ENCODE results near the gene DDX24. TPM values are rescaled to one million over a fixed set of nuclear protein-coding genes. Genes with fewer than 3 reads are reported as not detected.

DDX24 gene
- total RNA-seq, 1 experiment from 2014 or later, result 217 TPM

GRCh38 chr14:94040796-94041195 is 40.2 kb downstream of the DDX24 start:
- Histone ChIP-seq H3K4me3 (ENCODE audit: low read length) (no peak overlapping the region), H3K27ac (ENCODE audit: low read length) (no peak overlapping the region), H3K27me3 (ENCODE audit: low read length) (no peaks in the 10 kb centered on the region), H3K79me2 (ENCODE audit: low read length) (no peaks in the 10 kb centered on the region), H3K9me2 (replicated peaks; ENCODE audit: insufficient read depth, low read length) (no peaks in the 10 kb centered on the region), H4K20me1 (ENCODE audit: insufficient read depth, low read depth, low read length) (peaks cover 5% of the 10 kb centered on the region; the same call in 1 of the 2 replicates), H3K4me1 (ENCODE audit: low read length) (no peaks in the 10 kb centered on the region), H2AFZ (ENCODE audit: low read length) (no peak overlapping the region), H3K9me3 (ENCODE audit: low read length) (no peaks in the 10 kb centered on the region), H3K9ac (ENCODE audit: low read length) (no peak overlapping the region), H3K4me2 (ENCODE audit: low read depth, low read length, poor library complexity, severe bottlenecking) (no peak overlapping the region), H3K36me3 (ENCODE audit: insufficient read depth, low read length) (peaks cover 4% of the 10 kb centered on the region; the same call in 1 of the 2 replicates)
- no peak for DNase-seq

DNA sequence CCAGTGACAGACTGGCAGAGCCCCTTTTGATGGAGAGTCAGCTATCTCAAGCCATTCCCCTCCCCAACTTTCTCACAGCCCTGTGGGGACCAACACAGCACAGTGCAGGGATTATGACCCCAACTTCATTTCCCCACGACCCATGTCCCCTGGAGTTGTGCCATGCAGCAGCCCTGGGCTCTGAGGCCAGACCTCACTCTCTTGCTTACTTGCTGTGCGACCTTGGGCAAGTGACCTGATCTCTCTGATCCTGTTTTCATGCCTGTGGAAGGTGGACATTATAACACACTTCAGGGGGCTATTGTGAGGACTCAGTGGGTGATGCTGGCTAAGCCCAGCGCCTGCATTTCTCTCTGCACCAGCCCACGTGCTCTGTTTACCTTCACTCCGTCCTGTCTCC is 40.8 kb downstream of the DDX24 start:
- Histone ChIP-seq H3K9ac (ENCODE audit: low read length) (no peak overlapping the region), H3K4me3 (ENCODE audit: low read length) (no peak overlapping the region)

GRCh38 chr14:94038921-94039629 is 41.9 kb downstream of the DDX24 start:
- peaks cover 5% of the 10 kb centered on the region; the same call in 1 of the 2 replicates for H4K20me1 ChIP-seq (ENCODE audit: insufficient read depth, low read depth, low read length)
- H3K4me2 ChIP-seq (ENCODE audit: low read depth, low read length, poor library complexity, severe bottlenecking), result no peak overlapping the region
- H2AFZ ChIP-seq (ENCODE audit: low read length), result no peak overlapping the region
- no peaks in the 10 kb centered on the region for H3K27me3 ChIP-seq (ENCODE audit: low read length)
- no peak overlapping the region for H3K27ac ChIP-seq (ENCODE audit: low read length)
- no peak overlapping the region for H3K9ac ChIP-seq (ENCODE audit: low read length)
- DNase-seq, result no peak
- H3K79me2 ChIP-seq (ENCODE audit: low read length), result no peaks in the 10 kb centered on the region
- no peak overlapping the region for H3K4me3 ChIP-seq (ENCODE audit: low read length)
- no peaks in the 10 kb centered on the region for H3K36me3 ChIP-seq (ENCODE audit: insufficient read depth, low read length)
- H3K9me2 ChIP-seq (replicated peaks; ENCODE audit: insufficient read depth, low read length), result no peaks in the 10 kb centered on the region
- H3K9me3 ChIP-seq (ENCODE audit: low read length), result no peaks in the 10 kb centered on the region
- H3K4me1 ChIP-seq (ENCODE audit: low read length), result no peaks in the 10 kb centered on the region

More for the DNA sequence above, 40.8 kb downstream of the DDX24 start:
- Histone ChIP-seq H3K27ac (ENCODE audit: low read length) (no peak overlapping the region), H3K9me2 (replicated peaks; ENCODE audit: insufficient read depth, low read length) (no peaks in the 10 kb centered on the region), H3K4me2 (ENCODE audit: low read depth, low read length, poor library complexity, severe bottlenecking) (no peak overlapping the region), H3K4me1 (ENCODE audit: low read length) (no peaks in the 10 kb centered on the region), H2AFZ (ENCODE audit: low read length) (no peak overlapping the region), H3K27me3 (ENCODE audit: low read length) (no peaks in the 10 kb centered on the region), H3K36me3 (ENCODE audit: insufficient read depth, low read length) (no peaks in the 10 kb centered on the region), H4K20me1 (ENCODE audit: insufficient read depth, low read depth, low read length) (peaks cover 5% of the 10 kb centered on the region; the same call in 1 of the 2 replicates), H3K9me3 (ENCODE audit: low read length) (no peaks in the 10 kb centered on the region), H3K79me2 (ENCODE audit: low read length) (no peaks in the 10 kb centered on the region)
- no peak for DNase-seq

DNA sequence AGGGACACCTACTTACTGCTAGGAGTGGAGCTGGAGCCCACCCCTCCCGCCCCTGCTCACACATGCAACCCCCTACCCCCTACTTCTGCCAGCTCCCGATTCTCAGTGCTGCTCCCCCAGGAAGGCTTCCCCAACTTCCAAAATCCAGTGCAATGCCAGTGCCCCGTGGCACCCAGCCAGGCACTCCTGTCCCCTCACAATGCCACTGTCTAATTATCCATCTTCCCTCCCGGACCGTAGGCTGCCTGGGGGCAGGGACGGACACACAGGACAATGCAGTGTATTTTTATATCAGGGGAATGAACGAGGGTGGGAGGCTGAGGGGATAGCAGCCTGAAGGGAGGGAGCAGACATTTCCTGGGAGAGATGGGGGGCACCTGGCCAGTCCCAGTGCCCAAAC is 42.5 kb downstream of the DDX24 start:
- Histone ChIP-seq H4K20me1 (ENCODE audit: insufficient read depth, low read depth, low read length) (peaks cover 4% of the 10 kb centered on the region; the same call in 1 of the 2 replicates), H3K4me3 (ENCODE audit: low read length) (no peak overlapping the region)

GRCh38 chr14:94037954-94038353 is 43.0 kb downstream of the DDX24 start:
- H4K20me1 ChIP-seq (ENCODE audit: insufficient read depth, low read depth, low read length), result no peaks in the 10 kb centered on the region
- H3K4me1 ChIP-seq (ENCODE audit: low read length), result no peaks in the 10 kb centered on the region
- H3K27ac ChIP-seq (ENCODE audit: low read length), result no peak overlapping the region
- no peaks in the 10 kb centered on the region for H3K79me2 ChIP-seq (ENCODE audit: low read length)
- H3K4me2 ChIP-seq (ENCODE audit: low read depth, low read length, poor library complexity, severe bottlenecking), result no peak overlapping the region
- no peaks in the 10 kb centered on the region for H3K9me2 ChIP-seq (replicated peaks; ENCODE audit: insufficient read depth, low read length)
- no peak overlapping the region for H3K9ac ChIP-seq (ENCODE audit: low read length)
- no peaks in the 10 kb centered on the region for H3K9me3 ChIP-seq (ENCODE audit: low read length)
- DNase-seq, result no peak
- no peak overlapping the region for H3K4me3 ChIP-seq (ENCODE audit: low read length)
- H3K36me3 ChIP-seq (ENCODE audit: insufficient read depth, low read length), result no peaks in the 10 kb centered on the region
- no peaks in the 10 kb centered on the region for H3K27me3 ChIP-seq (ENCODE audit: low read length)
- H2AFZ ChIP-seq (ENCODE audit: low read length), result no peak overlapping the region

More for the DNA sequence above, 42.5 kb downstream of the DDX24 start:
- no peaks in the 10 kb centered on the region for H3K79me2 ChIP-seq (ENCODE audit: low read length)
- H3K9me2 ChIP-seq (replicated peaks; ENCODE audit: insufficient read depth, low read length), result no peaks in the 10 kb centered on the region
- no peaks in the 10 kb centered on the region for H3K36me3 ChIP-seq (ENCODE audit: insufficient read depth, low read length)
- no peaks in the 10 kb centered on the region for H3K27me3 ChIP-seq (ENCODE audit: low read length)
- H2AFZ ChIP-seq (ENCODE audit: low read length), result no peak overlapping the region
- no peak overlapping the region for H3K9ac ChIP-seq (ENCODE audit: low read length)
- no peaks in the 10 kb centered on the region for H3K4me1 ChIP-seq (ENCODE audit: low read length)
- no peak overlapping the region for H3K27ac ChIP-seq (ENCODE audit: low read length)
- no peaks in the 10 kb centered on the region for H3K9me3 ChIP-seq (ENCODE audit: low read length)
- no peak overlapping the region for H3K4me2 ChIP-seq (ENCODE audit: low read depth, low read length, poor library complexity, severe bottlenecking)
- no peak for DNase-seq

- Histone ChIP-seq H2AFZ (ENCODE audit: low read length) (no peak overlapping the region), H3K27ac (ENCODE audit: low read length) (no peak overlapping the region)
- DNase-seq, result peak; percentile 95
These were observed 44.5 kb downstream of the DDX24 start for GRCh38 chr14:94036313-94037167.

GRCh38 chr14:94034886-94035285 is 46.1 kb downstream of the DDX24 start:
- Histone ChIP-seq H3K9me3 (ENCODE audit: low read length) (no peaks in the 10 kb centered on the region), H3K9me2 (replicated peaks; ENCODE audit: insufficient read depth, low read length) (no peaks in the 10 kb centered on the region), H3K79me2 (ENCODE audit: low read length) (no peaks in the 10 kb centered on the region), H3K4me3 (ENCODE audit: low read length) (no peak overlapping the region), H3K4me1 (ENCODE audit: low read length) (no peaks in the 10 kb centered on the region), H3K27me3 (ENCODE audit: low read length) (no peaks in the 10 kb centered on the region), H3K36me3 (ENCODE audit: insufficient read depth, low read length) (no peaks in the 10 kb centered on the region), H3K4me2 (ENCODE audit: low read depth, low read length, poor library complexity, severe bottlenecking) (no peak overlapping the region), H3K27ac (ENCODE audit: low read length) (no peak overlapping the region), H4K20me1 (ENCODE audit: insufficient read depth, low read depth, low read length) (no peaks in the 10 kb centered on the region), H3K9ac (ENCODE audit: low read length) (no peak overlapping the region), H2AFZ (ENCODE audit: low read length) (no peak overlapping the region)
- DNase-seq, result no peak

More at GRCh38 chr14:94036313-94037167, 44.5 kb downstream of the DDX24 start:
- H3K4me2 ChIP-seq (ENCODE audit: low read depth, low read length, poor library complexity, severe bottlenecking), result no peak overlapping the region
- H3K36me3 ChIP-seq (ENCODE audit: insufficient read depth, low read length), result no peaks in the 10 kb centered on the region
- no peaks in the 10 kb centered on the region for H3K79me2 ChIP-seq (ENCODE audit: low read length)
- no peaks in the 10 kb centered on the region for H3K9me2 ChIP-seq (replicated peaks; ENCODE audit: insufficient read depth, low read length)
- no peaks in the 10 kb centered on the region for H4K20me1 ChIP-seq (ENCODE audit: insufficient read depth, low read depth, low read length)
- H3K9ac ChIP-seq (ENCODE audit: low read length), result no peak overlapping the region
- no peaks in the 10 kb centered on the region for H3K9me3 ChIP-seq (ENCODE audit: low read length)
- H3K27me3 ChIP-seq (ENCODE audit: low read length), result no peaks in the 10 kb centered on the region
- no peaks in the 10 kb centered on the region for H3K4me1 ChIP-seq (ENCODE audit: low read length)
- no peak overlapping the region for H3K4me3 ChIP-seq (ENCODE audit: low read length)

DNA sequence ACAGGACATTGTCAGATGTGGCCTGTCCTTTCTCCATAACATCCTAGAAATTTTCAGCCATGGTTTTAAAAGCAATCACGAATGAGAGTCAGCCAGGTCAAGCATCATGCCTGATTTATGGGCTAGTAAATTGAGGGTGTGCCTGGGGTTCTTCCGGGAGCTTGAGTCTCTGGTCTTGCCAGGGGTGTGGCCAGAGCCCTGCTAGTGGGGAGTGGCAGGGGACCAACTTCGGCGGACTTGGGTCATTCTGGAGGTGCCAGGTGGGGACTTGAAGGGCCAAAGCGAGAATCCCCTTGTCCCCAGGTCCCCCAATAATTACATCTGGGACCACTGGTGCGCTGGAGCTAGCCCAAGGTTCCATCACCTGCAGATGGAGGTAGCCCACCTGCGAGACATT is 49.1 kb downstream of the DDX24 start:
- Histone ChIP-seq H3K79me2 (ENCODE audit: low read length) (no peaks in the 10 kb centered on the region), H3K9me2 (replicated peaks; ENCODE audit: insufficient read depth, low read length) (no peaks in the 10 kb centered on the region), H3K27ac (ENCODE audit: low read length) (no peak overlapping the region), H3K36me3 (ENCODE audit: insufficient read depth, low read length) (no peaks in the 10 kb centered on the region), H4K20me1 (ENCODE audit: insufficient read depth, low read depth, low read length) (no peaks in the 10 kb centered on the region), H3K4me2 (ENCODE audit: low read depth, low read length, poor library complexity, severe bottlenecking) (no peak overlapping the region), H3K9ac (ENCODE audit: low read length) (no peak overlapping the region), H3K4me1 (ENCODE audit: low read length) (no peaks in the 10 kb centered on the region), H2AFZ (ENCODE audit: low read length) (no peak overlapping the region), H3K9me3 (ENCODE audit: low read length) (no peaks in the 10 kb centered on the region), H3K27me3 (ENCODE audit: low read length) (no peaks in the 10 kb centered on the region), H3K4me3 (ENCODE audit: low read length) (no peak overlapping the region)
- no peak for DNase-seq

Measured in Karpas-422 (cell line).